GM23338 (cell line): ENCODE results near the gene S100A11. TPM values are rescaled to one million over a fixed set of nuclear protein-coding genes. Genes with fewer than 3 reads are reported as not detected.

Experiments used
- ATAC-seq: fragments of 200-7000 bp; cut with Tn5 transposase; 3 replicates; pipeline ENCODE4 v1.9.1; 2020
- DNase-seq: peaks from one replicate; pipeline ENCODE4 v3.0.0-alpha.2; 2015; ENCODE audit warnings: low spot score
- H2AFZ ChIP-seq: fragments of 200-600 bp; sonication (generic); 2 replicates; pipeline ENCODE4 v1.8.0; 2016; ENCODE audit warnings: antibody characterized with exemption, mild to moderate bottlenecking, moderate library complexity
- H3F3A ChIP-seq: fragments of 200-600 bp; sonication (generic); replicated peaks from 2 replicates; pipeline ENCODE4 v1.8.0; 2017; ENCODE audit warnings: antibody characterized with exemption, mixed run types, low read depth
- H3K27ac ChIP-seq: fragments of 200-600 bp; sonication (generic); 2 replicates; pipeline ENCODE4 v1.6.1; 2016; ENCODE audit warnings: low read depth
- H3K27me3 ChIP-seq: fragments of 200-600 bp; sonication (generic); 2 replicates; pipeline ENCODE4 v1.8.0; 2016; ENCODE audit warnings: mild to moderate bottlenecking, mixed run types, moderate library complexity; ENCODE audit not compliant: insufficient read depth
- H3K36me3 ChIP-seq: fragments of 200-600 bp; sonication (generic); 2 replicates; pipeline ENCODE4 v1.8.0; 2016; ENCODE audit warnings: mild to moderate bottlenecking; ENCODE audit not compliant: insufficient read depth
- H3K4me1 ChIP-seq: fragments of 200-600 bp; sonication (generic); 2 replicates; pipeline ENCODE4 v1.8.0; 2016; ENCODE audit warnings: mild to moderate bottlenecking, moderate library complexity; ENCODE audit not compliant: insufficient read depth
- H3K4me2 ChIP-seq: fragments of 200-600 bp; sonication (generic); 2 replicates; pipeline ENCODE4 v1.7.1; 2017; ENCODE audit warnings: mixed run types
- H3K4me3 ChIP-seq: fragments of 200-600 bp; sonication (generic); 2 replicates; pipeline ENCODE4 v1.6.1; 2016; ENCODE audit warnings: mixed run types
- H3K79me2 ChIP-seq: fragments of 200-600 bp; sonication (generic); replicated peaks from 2 replicates; pipeline ENCODE4 v1.8.0; 2017; ENCODE audit warnings: mild to moderate bottlenecking; ENCODE audit not compliant: insufficient read depth
- H3K9me2 ChIP-seq: fragments of 200-600 bp; sonication (generic); 2 replicates; pipeline ENCODE4 v1.8.0; 2017; ENCODE audit not compliant: insufficient read depth
- H4K20me1 ChIP-seq: fragments of 200-600 bp; sonication (generic); replicated peaks from 2 replicates; pipeline ENCODE4 v1.8.0; 2017; ENCODE audit warnings: mild to moderate bottlenecking; ENCODE audit not compliant: insufficient read depth
- H3K27ac Mint-ChIP-seq: 2 replicates; pipeline ENCODE4 v1.8.0; 2020; ENCODE audit warnings: inconsistent platforms, mild to moderate bottlenecking, moderate library complexity, mixed read lengths
- H3K27me3 Mint-ChIP-seq: 3 replicates; pipeline ENCODE4 v1.8.0; 2022; ENCODE audit warnings: low read depth, mild to moderate bottlenecking, moderate library complexity, mixed read lengths, inconsistent platforms; ENCODE audit not compliant: insufficient read depth, poor library complexity
- H3K36me3 Mint-ChIP-seq: 3 replicates; pipeline ENCODE4 v1.8.0; 2021; ENCODE audit warnings: low read depth, mild to moderate bottlenecking, inconsistent platforms, moderate library complexity, mixed read lengths
- H3K4me1 Mint-ChIP-seq: 3 replicates; pipeline ENCODE4 v1.8.0; 2020; ENCODE audit warnings: mild to moderate bottlenecking, inconsistent platforms, mixed read lengths
- H3K4me3 Mint-ChIP-seq: 3 replicates; pipeline ENCODE4 v1.8.0; 2021; ENCODE audit warnings: moderate library complexity, mild to moderate bottlenecking, inconsistent platforms, mixed read lengths
- H3K9me3 Mint-ChIP-seq: 3 replicates; pipeline ENCODE4 v1.8.0; 2020; ENCODE audit warnings: moderate library complexity, mild to moderate bottlenecking, inconsistent platforms, mixed read lengths
- CREB1 ChIP-seq: fragments of 250-450 bp; sonication (Bioruptor Pico); IDR thresholded peaks from 2 replicates; pipeline ENCODE4 v1.5.0; 2020; ENCODE audit warnings: low read depth, mild to moderate bottlenecking, moderate library complexity
- EZH2 ChIP-seq: fragments of 200-600 bp; sonication (generic); IDR thresholded peaks from one replicate; pipeline ENCODE4 v1.8.0; 2017; ENCODE audit warnings: antibody characterized with exemption, mild to moderate bottlenecking, low read depth; ENCODE audit not compliant: unreplicated experiment
- EZH2phosphoT487 ChIP-seq: fragments of 200-600 bp; sonication (generic); IDR thresholded peaks from one replicate; pipeline ENCODE4 v1.8.1; 2018; ENCODE audit warnings: antibody characterized with exemption; ENCODE audit not compliant: unreplicated experiment
- JUNB ChIP-seq: IDR thresholded peaks from one replicate; pipeline ENCODE4 v1.6.1; 2016; ENCODE audit warnings: antibody characterized with exemption; ENCODE audit not compliant: unreplicated experiment
- NANOG ChIP-seq: IDR thresholded peaks from 2 replicates; pipeline ENCODE4 v1.6.1; 2016; ENCODE audit warnings: antibody characterized with exemption, borderline replicate concordance
- POLR2AphosphoS5 ChIP-seq: IDR thresholded peaks from 2 replicates; pipeline ENCODE4 v1.6.1; 2016; ENCODE audit warnings: antibody characterized with exemption, low read depth
- ZNF114 ChIP-seq: fragments of 250-450 bp; sonication (Bioruptor Pico); IDR thresholded peaks from 2 replicates; pipeline ENCODE4 v1.5.0; 2020; ENCODE audit warnings: mild to moderate bottlenecking, moderate library complexity
- ZNF331 ChIP-seq: fragments of 250-450 bp; sonication (Bioruptor Pico); IDR thresholded peaks from 2 replicates; pipeline ENCODE4 v1.5.0; 2020; ENCODE audit warnings: low read depth, mild to moderate bottlenecking, moderate library complexity
- ZNF462 ChIP-seq: fragments of 250-450 bp; sonication (Bioruptor Pico); IDR thresholded peaks from 2 replicates; pipeline ENCODE4 v1.5.0; 2020; ENCODE audit warnings: mild to moderate bottlenecking, moderate library complexity
- polyA plus RNA-seq: library from polyadenylated mRNA; unstranded; fragments of >200 nt; fragmentation: Nextera tagmentation; extraction: Ambion mirVana; gene quantifications from 2 replicates; pipeline ENCODE4 v1.2.1, GENCODE V29; 2016
- total RNA-seq: library from RNA; depleted of rRNA; stranded (reverse); fragments of >200 nt; shearing (Covaris generic); gene quantifications from 2 replicates; pipeline ENCODE4 v1.2.3, GENCODE V29; 2014
- TF ChIP-seq, protein P1 (sequence below), 2 experiments: fragments of 200-600 bp in 1 of 2; sonication (generic) in 1 of 2; conservative IDR thresholded peaks; 2 replicates each; pipeline versions ENCODE4 v1.5.1 to v1.6.1; 2016 to 2017; ENCODE audit warnings: antibody characterized with exemption in 2 of 2, low read depth in 2 of 2, mild to moderate bottlenecking in 2 of 2, moderate library complexity in 1 of 2

The S100A11 gene
- total and polyA plus RNA-seq, 2 experiments from 2014 or later, result 73.1 to 596 TPM

GRCh38 chr1:152013664-152014237, 23.1 kb downstream of the S100A11 start:
- Mint-ChIP-seq H3K36me3 (no peaks in the 10 kb centered on the region), H3K4me1 (peaks cover 17% of the 10 kb centered on the region), H3K27me3 (peaks cover 6% of the 10 kb centered on the region), H3K4me3 (no peak overlapping the region), H3K27ac (no peak overlapping the region), H3K9me3 (no peaks in the 10 kb centered on the region)
- H3K4me3 ChIP-seq, result no peak overlapping the region
- H4K20me1 ChIP-seq, result no peaks in the 10 kb centered on the region; the same call in 1 of the 2 replicates
- TF ChIP-seq ZNF331 (CRISPR knock-in tag) (no peak), EZH2phosphoT487 (no peak), CREB1 (no peak), POLR2AphosphoS5 (no peak), EZH2 (no peak), JUNB (no peak), ZNF114 (no peak), ZNF462 (0 out of 2 replicates have a peak, but pooled peaks have one; percentile 19), NANOG (no peak)
- TF ChIP-seq, protein P1, sequence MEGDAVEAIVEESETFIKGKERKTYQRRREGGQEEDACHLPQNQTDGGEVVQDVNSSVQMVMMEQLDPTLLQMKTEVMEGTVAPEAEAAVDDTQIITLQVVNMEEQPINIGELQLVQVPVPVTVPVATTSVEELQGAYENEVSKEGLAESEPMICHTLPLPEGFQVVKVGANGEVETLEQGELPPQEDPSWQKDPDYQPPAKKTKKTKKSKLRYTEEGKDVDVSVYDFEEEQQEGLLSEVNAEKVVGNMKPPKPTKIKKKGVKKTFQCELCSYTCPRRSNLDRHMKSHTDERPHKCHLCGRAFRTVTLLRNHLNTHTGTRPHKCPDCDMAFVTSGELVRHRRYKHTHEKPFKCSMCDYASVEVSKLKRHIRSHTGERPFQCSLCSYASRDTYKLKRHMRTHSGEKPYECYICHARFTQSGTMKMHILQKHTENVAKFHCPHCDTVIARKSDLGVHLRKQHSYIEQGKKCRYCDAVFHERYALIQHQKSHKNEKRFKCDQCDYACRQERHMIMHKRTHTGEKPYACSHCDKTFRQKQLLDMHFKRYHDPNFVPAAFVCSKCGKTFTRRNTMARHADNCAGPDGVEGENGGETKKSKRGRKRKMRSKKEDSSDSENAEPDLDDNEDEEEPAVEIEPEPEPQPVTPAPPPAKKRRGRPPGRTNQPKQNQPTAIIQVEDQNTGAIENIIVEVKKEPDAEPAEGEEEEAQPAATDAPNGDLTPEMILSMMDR (conservative IDR thresholded peaks at IDR 0.05; ENCODE audit: low read depth in 2 of 2), result peak; percentile 68 to 88
- ATAC-seq (peak; percentile 83), DNase-seq (peak; percentile 87)
- no peak overlapping the region for H3K4me2 ChIP-seq
- H2AFZ ChIP-seq, result peak overlapping the region; percentile 94
- H3K27me3 ChIP-seq, result no peaks in the 10 kb centered on the region
- no peaks in the 10 kb centered on the region for H3F3A ChIP-seq
- no peaks in the 10 kb centered on the region; the same call in 1 of the 2 replicates for H3K4me1 ChIP-seq
- H3K36me3 ChIP-seq, result no peaks in the 10 kb centered on the region
- H3K27ac ChIP-seq, result no peak overlapping the region
- 0 out of 2 replicates have a peak, but pooled peaks cover 6% of the 10 kb centered on the region for H3K9me2 ChIP-seq
- no peaks in the 10 kb centered on the region for H3K79me2 ChIP-seq
